HG03135 (cell line): ENCODE data around the gene CLMP.

ENCODE experiments used
- ATAC-seq: cut with Tn5 transposase; IDR thresholded peaks from one replicate; pipeline ENCODE4 v1.9.1; 2021; ENCODE audit warnings: mild to moderate bottlenecking, moderate library complexity; ENCODE audit not compliant: unreplicated experiment

Gene CLMP

GRCh38 chr11:123191939-123192338 is 3.1 kb downstream of the CLMP start:
- no peak for ATAC-seq

- ATAC-seq = no peak
Measured at GRCh38 chr11:123190518-123190917, 4.5 kb downstream of the CLMP start.

DNA sequence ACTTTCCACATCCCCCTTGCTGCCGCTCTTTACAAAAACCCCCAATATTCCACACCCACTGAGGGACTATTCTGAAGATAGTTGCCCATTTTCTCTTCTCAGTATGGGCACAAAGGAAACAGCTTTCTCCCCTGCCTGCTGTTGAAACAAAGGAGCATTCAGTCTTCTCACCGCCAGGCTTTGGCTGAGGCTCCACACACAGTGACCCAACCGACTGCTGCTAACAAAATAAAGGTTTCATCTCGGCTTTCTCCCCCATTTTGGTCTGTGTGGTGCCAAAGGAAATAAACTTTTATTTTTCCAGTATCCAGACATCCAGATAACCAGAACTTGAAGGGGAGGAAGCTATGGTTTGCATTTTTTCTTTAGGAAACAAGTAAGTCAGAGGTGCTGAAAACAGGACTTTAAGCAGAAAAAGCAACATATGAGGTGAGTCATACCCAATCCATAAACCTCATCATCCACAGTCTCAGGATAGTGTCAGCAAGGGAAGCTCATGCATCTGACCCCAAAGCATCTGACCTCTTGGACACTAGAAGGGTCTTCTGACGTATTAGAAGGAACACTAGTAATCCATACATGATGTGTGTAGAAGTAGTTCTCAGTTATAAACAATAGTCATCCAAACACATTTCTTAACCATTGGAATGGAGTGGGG is 6.4 kb downstream of the CLMP start:
- no peak for ATAC-seq

DNA sequence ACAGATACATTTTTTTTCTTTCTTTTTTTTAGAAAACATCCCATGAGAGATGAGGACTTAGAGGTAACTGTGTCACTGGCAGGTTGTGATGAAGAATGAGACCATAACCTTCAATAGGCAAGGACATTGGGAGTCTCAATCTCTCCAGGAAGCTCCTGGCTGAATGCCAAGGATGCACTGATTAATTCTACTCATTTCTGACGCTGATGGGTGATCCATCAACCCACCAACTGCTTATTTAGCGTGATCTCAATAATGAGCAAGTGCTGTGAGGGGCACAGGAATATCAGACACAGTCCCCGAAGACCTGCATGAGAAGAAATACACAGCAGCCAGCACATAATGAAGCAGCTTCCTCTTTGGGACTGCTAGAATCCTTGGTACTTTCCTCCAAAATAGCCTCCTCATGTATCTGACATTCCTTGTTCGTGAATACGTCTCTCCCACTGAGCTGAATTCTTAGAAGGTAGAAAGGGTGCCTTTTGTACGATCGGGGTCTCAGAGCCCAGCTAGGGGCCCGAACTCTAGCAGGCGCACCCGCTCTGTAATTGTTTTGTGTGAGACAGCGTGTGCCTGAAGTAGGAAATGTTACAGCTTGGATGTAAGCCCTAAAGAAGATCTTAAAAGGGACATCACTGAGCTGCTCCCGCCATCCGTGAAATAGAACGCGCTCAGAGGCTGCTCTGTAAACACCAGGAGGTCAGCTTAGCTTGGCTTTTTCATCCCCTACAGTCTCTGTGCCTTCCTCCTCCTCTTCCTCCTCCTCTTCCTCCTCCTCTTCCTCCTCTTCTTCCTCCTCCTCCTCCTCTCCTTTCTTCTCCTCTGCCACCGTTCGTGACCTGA is 7.2 kb downstream of the CLMP start:
- ATAC-seq = no peak

GRCh38 chr11:123187248-123187647 is 7.8 kb downstream of the CLMP start:
- no peak for ATAC-seq

DNA sequence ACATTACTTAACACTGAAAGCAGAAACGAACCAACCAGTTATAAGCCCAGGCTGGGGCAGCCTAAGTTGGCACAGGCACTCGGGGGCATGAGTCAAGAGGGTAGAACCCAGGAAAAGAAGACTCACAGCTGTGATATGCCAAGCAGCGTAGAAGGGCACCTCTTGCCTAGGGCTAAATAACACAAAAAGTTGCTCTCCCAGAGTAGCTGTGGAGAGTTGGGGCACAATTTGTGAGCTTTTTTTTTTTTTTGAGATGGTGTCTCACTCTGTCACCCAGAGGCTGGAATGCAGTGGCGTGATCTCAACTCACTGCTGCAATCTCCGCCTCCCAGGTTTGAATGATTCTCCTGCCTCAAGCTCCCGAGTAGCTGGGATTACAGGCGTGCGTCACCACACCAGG is 8.8 kb downstream of the CLMP start:
- no peak for ATAC-seq

DNA sequence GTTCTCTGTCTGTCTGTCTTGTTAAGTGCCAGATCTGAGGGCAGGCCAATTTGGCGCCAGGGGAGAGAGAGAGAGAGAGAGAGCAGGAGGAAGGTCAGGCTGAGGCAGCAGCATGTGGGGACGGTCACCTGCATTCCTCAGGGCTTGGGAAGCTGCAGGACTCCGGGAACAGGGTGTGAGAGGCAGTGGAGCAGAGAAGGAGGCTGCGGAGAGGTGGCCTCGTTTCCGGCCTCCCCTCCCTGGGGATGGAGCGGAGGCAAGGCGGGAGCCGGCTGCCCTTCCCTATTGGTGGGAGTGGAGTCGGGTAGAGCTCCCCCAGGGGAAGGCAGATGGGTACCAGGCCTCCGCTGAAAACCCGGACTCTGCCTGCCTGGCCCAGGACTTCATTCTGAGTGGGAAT is 9.7 kb downstream of the CLMP start:
- ATAC-seq = no peak

DNA sequence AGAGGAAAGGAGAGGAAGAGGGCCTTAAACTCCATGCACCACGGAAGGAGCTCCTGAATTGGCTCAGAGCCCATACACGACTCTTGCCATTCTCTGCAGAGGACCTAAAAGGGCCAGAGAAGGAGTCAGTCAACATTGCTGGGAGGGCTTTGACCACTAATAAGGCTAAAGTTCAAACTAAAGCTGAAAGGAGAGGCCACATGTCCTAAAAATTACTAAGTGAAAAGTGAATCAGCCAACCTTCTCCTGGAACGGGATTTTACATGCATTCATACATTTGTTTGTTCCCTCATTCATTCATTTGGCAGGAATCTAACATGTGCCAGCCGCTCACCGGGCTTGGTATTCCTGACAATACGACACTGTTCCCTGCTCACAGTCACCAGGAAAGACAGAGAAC is 10.5 kb downstream of the CLMP start:
- no peak for ATAC-seq

- no peak for ATAC-seq
Measured at GRCh38 chr11:123183391-123184099, 11.5 kb downstream of the CLMP start.

GRCh38 chr11:123181767-123182500 is 13.1 kb downstream of the CLMP start:
- no peak for ATAC-seq

- no peak for ATAC-seq
Measured at GRCh38 chr11:123181075-123181474, 14.0 kb downstream of the CLMP start.

GRCh38 chr11:123180574-123180973 is 14.5 kb downstream of the CLMP start:
- no peak for ATAC-seq

GRCh38 chr11:123180166-123180565 is 14.9 kb downstream of the CLMP start:
- no peak for ATAC-seq

- ATAC-seq = no peak
Measured at GRCh38 chr11:123179586-123179985, 15.5 kb downstream of the CLMP start.

DNA sequence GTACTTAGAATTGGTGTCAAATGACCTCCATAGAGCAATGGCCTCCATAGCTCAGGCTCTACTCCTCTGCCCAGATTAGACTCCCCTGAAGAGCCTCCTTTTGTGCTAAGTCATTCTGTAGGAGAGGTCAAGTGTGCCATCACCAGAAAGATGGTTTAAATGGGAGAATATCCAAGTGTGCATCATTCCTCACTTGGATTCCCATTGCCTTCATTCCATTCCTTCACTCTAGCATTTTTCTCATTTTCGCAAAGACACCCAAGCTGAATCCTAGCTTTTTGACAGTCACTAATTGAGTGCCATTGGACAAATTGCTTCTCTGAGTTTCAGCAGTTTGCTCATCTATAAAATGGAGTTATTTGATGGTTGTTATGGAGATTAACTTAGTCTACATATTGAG is 16.9 kb downstream of the CLMP start:
- ATAC-seq = no peak

- no peak for ATAC-seq
Measured at GRCh38 chr11:123176785-123177184, 18.3 kb downstream of the CLMP start.

GRCh38 chr11:123174196-123175183 is 20.6 kb downstream of the CLMP start:
- no peak for ATAC-seq

DNA sequence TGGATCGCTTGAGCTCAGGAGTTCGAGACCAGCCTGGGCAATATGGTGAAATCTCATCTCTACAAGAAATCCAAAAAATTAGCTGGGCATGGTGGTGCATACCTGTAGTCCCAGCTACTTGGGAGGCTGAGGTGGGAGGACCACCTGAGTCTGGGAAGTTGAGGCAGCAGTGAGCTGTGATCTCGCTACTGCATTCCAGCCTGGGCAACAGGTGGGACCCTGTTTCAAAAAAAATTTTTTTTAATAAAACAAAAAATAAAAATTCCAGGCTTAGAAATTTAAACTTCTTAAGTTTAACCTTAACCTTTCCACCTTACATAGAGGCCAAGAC is 21.2 kb downstream of the CLMP start:
- no peak for ATAC-seq

- ATAC-seq = no peak
Measured at GRCh38 chr11:123173040-123173855, 21.8 kb downstream of the CLMP start.
